ENCODE data around the gene GTF3C4. TPM values are rescaled to one million over a fixed set of nuclear protein-coding genes. Genes with fewer than 3 reads are reported as not detected.

The GTF3C4 gene
- total RNA-seq, 1 donor from 2014 or later, result 7.2 TPM

DNA sequence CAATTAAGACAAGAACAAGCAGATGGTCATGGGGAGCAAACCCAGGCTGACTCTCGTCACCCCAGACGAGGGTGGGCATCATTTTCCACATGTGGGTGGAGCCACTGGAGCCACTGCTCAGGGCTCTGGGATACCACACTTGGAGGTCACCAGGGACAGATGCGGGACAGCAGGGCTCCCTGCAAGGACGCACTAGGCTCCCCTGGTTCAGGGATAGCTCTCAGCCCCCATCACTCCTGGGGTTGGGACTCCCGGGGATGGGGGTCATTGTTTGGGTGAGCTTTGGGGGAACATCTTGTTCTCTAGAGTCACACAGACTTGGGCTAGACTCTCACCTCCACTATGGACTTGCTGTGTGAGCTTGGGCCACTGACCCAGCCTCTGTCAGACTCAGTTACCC, 57.8 kb downstream of the GTF3C4 start:
- TF ChIP-seq, protein P1, sequence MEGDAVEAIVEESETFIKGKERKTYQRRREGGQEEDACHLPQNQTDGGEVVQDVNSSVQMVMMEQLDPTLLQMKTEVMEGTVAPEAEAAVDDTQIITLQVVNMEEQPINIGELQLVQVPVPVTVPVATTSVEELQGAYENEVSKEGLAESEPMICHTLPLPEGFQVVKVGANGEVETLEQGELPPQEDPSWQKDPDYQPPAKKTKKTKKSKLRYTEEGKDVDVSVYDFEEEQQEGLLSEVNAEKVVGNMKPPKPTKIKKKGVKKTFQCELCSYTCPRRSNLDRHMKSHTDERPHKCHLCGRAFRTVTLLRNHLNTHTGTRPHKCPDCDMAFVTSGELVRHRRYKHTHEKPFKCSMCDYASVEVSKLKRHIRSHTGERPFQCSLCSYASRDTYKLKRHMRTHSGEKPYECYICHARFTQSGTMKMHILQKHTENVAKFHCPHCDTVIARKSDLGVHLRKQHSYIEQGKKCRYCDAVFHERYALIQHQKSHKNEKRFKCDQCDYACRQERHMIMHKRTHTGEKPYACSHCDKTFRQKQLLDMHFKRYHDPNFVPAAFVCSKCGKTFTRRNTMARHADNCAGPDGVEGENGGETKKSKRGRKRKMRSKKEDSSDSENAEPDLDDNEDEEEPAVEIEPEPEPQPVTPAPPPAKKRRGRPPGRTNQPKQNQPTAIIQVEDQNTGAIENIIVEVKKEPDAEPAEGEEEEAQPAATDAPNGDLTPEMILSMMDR (conservative IDR thresholded peaks at IDR 0.05; ENCODE audit: low read depth, low read length), result no peak
- no peak overlapping the region for H3K4me3 ChIP-seq (ENCODE audit: low read depth, low read length)
- DNase-seq (ENCODE audit: low read depth), result no peak

- TF ChIP-seq, protein P1 (conservative IDR thresholded peaks at IDR 0.05; ENCODE audit: low read depth, low read length), result no peak
- DNase-seq (ENCODE audit: low read depth), result no peak
- no peak overlapping the region for H3K4me3 ChIP-seq (ENCODE audit: low read depth, low read length)
Measured at GRCh38 chr9:132728497-132728896, 58.2 kb downstream of the GTF3C4 start.

DNA sequence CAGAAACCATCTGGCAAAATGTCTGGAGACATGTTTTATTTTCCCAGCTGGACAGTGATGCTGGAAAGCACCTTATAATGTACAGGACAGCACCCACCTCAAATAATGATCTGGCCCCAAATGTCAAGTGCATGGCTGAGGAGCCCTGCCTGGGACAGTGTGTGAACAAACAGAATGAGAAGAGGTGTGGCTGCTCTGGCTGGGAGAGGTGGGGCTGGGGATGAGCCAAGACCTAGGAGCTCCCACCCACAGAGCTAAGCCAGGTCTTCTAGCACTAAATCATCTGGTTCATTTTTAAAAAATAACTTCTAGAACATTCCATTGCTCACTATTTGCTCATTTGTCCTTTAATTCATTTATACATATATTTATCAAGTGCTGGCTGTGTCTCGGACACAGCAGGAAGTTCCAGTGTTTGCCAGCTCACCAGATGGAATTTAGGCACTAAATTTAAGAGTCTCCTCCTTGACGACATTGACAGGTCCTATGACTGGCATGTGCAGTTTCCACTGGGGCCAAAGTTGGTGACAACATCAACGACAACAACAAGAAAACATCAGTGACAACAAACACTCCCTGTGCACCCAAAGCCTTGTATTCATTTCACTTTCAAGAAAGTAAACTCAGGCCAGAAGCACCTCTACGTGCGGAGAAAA, 59.1 kb downstream of the GTF3C4 start:
- TF ChIP-seq, protein P1 (conservative IDR thresholded peaks at IDR 0.05; ENCODE audit: low read depth, low read length), result no peak
- no peak for DNase-seq (ENCODE audit: low read depth)
- no peak overlapping the region for H3K4me3 ChIP-seq (ENCODE audit: low read depth, low read length)

- DNase-seq (ENCODE audit: low read depth), result no peak
- H3K4me3 ChIP-seq (ENCODE audit: low read depth, low read length), result no peak overlapping the region
- TF ChIP-seq, protein P1 (conservative IDR thresholded peaks at IDR 0.05; ENCODE audit: low read depth, low read length), result no peak
Measured at GRCh38 chr9:132730054-132731033, 60.1 kb downstream of the GTF3C4 start.

DNA sequence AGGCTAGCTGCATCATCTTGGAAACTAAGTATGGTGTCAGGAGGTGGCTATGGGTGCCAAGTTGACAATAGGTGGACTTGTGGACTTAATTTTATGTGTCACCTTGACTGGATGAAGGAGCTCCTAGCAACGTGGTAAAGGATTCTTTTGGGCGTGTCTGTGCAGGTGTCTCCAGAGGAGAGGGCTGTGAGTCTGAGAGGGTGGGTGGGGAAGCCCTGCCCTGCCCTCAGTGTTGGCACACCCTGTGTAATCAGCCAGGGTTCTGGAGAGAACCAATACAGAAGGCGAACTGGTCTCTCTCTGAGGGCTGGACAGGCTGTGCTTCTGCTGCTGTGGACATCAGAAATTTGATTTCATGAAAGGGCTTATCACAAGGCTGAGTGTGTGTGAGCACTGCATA, 61.0 kb downstream of the GTF3C4 start:
- TF ChIP-seq, protein P1 (conservative IDR thresholded peaks at IDR 0.05; ENCODE audit: low read depth, low read length), result no peak
- H3K4me3 ChIP-seq (ENCODE audit: low read depth, low read length), result no peak overlapping the region
- no peak for DNase-seq (ENCODE audit: low read depth)

GRCh38 chr9:132732326-132733259, 62.3 kb downstream of the GTF3C4 start:
- TF ChIP-seq, protein P1 (conservative IDR thresholded peaks at IDR 0.05; ENCODE audit: low read depth, low read length), result no peak
- DNase-seq (ENCODE audit: low read depth), result no peak
- no peak overlapping the region for H3K4me3 ChIP-seq (ENCODE audit: low read depth, low read length)

All from epithelial cell of proximal tubule (primary cell).